Measurements from ENCODE around the gene IZUMO1. TPM values are rescaled to one million over a fixed set of nuclear protein-coding genes. Genes with fewer than 3 reads are reported as not detected.

The IZUMO1 gene
- total and polyA plus RNA-seq, 2 of the 13 experiments (the other 11 are each of a cell fraction or from before 2014, with no cell fraction given), result 0.07 to 0.22 TPM

DNA sequence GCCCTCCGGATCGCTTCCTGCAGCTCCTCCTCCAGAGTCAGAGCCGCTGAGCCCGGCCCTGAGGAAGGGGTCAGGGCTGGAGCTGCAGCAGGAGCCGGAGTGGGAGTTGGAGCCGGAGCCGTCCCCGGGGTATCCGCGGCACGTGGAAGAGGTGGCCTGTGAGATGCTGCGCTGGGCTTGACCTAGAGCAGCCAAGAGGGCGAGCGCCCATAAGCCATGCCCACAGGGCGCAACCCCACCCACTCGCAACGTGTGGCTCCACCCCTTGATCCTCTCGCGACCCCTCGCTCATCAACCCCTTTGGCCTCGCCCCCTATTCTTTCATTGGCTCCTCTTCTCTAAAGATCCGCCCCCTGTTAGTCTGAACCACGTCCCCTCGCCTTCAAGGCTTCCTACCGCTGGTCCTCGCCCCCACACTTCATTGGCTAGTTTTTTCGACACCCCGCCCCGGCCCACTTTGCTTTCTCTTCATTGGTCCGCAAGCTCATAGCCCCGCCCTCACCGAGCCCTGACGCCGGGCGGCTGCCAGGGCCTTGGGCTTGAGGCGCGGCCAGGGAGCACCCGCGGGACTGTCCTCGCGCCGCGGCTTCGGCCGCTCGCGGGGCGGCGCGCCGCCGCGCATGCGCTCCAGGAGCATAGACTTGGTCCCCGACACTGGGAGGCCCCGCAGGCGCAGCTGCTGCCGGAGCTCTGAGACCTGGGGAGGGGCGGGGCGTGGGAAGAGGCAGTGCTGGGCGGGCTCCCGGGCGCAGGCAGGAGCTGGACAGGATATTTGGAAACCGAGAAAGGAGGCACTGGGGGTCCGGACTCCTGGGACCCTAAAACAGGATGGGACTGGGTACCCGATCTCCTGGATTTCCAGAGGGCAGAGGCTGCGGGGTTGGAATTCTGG is 32.6 kb downstream of the IZUMO1 start (continued):
- TF ChIP-seq, protein P1, sequence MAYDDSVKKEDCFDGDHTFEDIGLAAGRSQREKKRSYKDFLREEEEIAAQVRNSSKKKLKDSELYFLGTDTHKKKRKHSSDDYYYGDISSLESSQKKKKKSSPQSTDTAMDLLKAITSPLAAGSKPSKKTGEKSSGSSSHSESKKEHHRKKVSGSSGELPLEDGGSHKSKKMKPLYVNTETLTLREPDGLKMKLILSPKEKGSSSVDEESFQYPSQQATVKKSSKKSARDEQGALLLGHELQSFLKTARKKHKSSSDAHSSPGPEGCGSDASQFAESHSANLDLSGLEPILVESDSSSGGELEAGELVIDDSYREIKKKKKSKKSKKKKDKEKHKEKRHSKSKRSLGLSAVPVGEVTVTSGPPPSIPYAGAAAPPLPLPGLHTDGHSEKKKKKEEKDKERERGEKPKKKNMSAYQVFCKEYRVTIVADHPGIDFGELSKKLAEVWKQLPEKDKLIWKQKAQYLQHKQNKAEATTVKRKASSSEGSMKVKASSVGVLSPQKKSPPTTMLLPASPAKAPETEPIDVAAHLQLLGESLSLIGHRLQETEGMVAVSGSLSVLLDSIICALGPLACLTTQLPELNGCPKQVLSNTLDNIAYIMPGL (CRISPR knock-in tag; IDR thresholded peaks at IDR 0.05; ENCODE audit: borderline replicate concordance in 1 of 2, low read depth in 1 of 2), result peak in 1 of 2 experiments; percentile 43; a peak in 2 of 4 replicates
- TF ChIP-seq ZNF530 (CRISPR knock-in tag; IDR thresholded peaks at IDR 0.05; ENCODE audit: low read depth) (no peak), NFE2L1 (CRISPR knock-in tag; IDR thresholded peaks at IDR 0.05; ENCODE audit: borderline replicate concordance) (no peak), ZBTB49 (CRISPR knock-in tag; IDR thresholded peaks at IDR 0.05; ENCODE audit: borderline replicate concordance) (no peak), PAXIP1 (CRISPR knock-in tag; conservative IDR thresholded peaks at IDR 0.05) (no peak; the same call in none of the 2 replicates), HOXD1 (CRISPR knock-in tag; IDR thresholded peaks at IDR 0.05) (no peak), MYC (CRISPR knock-in tag; IDR thresholded peaks at IDR 0.05; ENCODE audit: borderline replicate concordance) (peak; percentile 19; the same call in 1 of the 2 replicates), ARNTL (CRISPR knock-in tag; IDR thresholded peaks at IDR 0.05) (no peak), NPAS2 (CRISPR knock-in tag; IDR thresholded peaks at IDR 0.05; ENCODE audit: borderline replicate concordance) (no peak), ZMAT3 (CRISPR knock-in tag; conservative IDR thresholded peaks at IDR 0.05) (no peak), KLF13 (CRISPR knock-in tag; IDR thresholded peaks at IDR 0.05) (no peak), ZNF558 (CRISPR knock-in tag; IDR thresholded peaks at IDR 0.05; ENCODE audit: borderline replicate concordance) (no peak), NFKBIZ (CRISPR knock-in tag; IDR thresholded peaks at IDR 0.05) (peak; percentile 77; the same call in 1 of the 2 replicates), RORA (CRISPR knock-in tag; IDR thresholded peaks at IDR 0.05) (no peak), RFX3 (CRISPR knock-in tag; IDR thresholded peaks at IDR 0.05) (no peak), ZNF230 (CRISPR knock-in tag; IDR thresholded peaks at IDR 0.05) (no peak)

Measured in HepG2 (cell line).